Kidney (tissue), 14 donors: ENCODE results near the gene CCNJL. TPM values are rescaled to one million over a fixed set of nuclear protein-coding genes. Genes with fewer than 3 reads are reported as not detected.
A peak's percentile ranks its signal among the peaks of the same experiment; 100 is the strongest.

Source experiments
- DNase-seq, 5 donors: peaks; one replicate each; pipeline ENCODE4 v3.0.0-alpha.2; 2013 to 2020
- FAIRE-seq: peaks from 2 replicates; lab custom pipeline; 2012; peaks lifted over from hg19 to GRCh38; lab: Jason Lieb, UNC
- H3K27ac ChIP-seq, 2 donors: one replicate each; pipeline ENCODE4 v1.7.0; 2013; ENCODE audit warnings: low read depth in 2 of 2, low read length in 2 of 2, inconsistent platforms in 1 of 2
- H3K27me3 ChIP-seq: one replicate; pipeline ENCODE4 v1.7.1; 2013; ENCODE audit warnings: low read length, inconsistent platforms; ENCODE audit not compliant: control insufficient read depth, insufficient read depth
- H3K36me3 ChIP-seq, 3 donors: one replicate each; pipeline versions ENCODE4 v1.7.0 to v1.7.1; 2013; ENCODE audit warnings: low read length in 3 of 3, control low read depth in 1 of 3, inconsistent platforms in 1 of 3; ENCODE audit not compliant: insufficient read depth in 3 of 3, control insufficient read depth in 2 of 3
- H3K4me1 ChIP-seq, 3 donors: one replicate each; pipeline versions ENCODE4 v1.7.0 to v1.7.1; 2013; ENCODE audit warnings: low read length in 3 of 3, inconsistent platforms in 1 of 3, low read depth in 1 of 3; ENCODE audit not compliant: control insufficient read depth in 2 of 3, insufficient read depth in 2 of 3
- H3K4me3 ChIP-seq, 3 donors: one replicate each; pipeline versions ENCODE4 v1.7.0 to v1.8.1; 2013; ENCODE audit warnings: low read length in 3 of 3, control low read depth in 1 of 3, inconsistent platforms in 1 of 3
- H3K9ac ChIP-seq, 3 donors: one replicate each; pipeline versions ENCODE4 v1.7.0 to v1.7.1; 2013; ENCODE audit warnings: low read length in 3 of 3, control low read depth in 1 of 3, inconsistent platforms in 1 of 3
- H3K9me3 ChIP-seq, 3 donors: one replicate each; pipeline versions ENCODE4 v1.7.0 to v1.7.1; 2013; ENCODE audit warnings: low read length in 3 of 3, control low read depth in 1 of 3, inconsistent platforms in 1 of 3; ENCODE audit not compliant: control insufficient read depth in 2 of 3, insufficient read depth in 1 of 3
- CTCF ChIP-seq: IDR thresholded peaks from 3 replicates; pipeline ENCODE4 v1.5.1; 2012; ENCODE audit warnings: mild to moderate bottlenecking, moderate library complexity, borderline replicate concordance; ENCODE audit not compliant: insufficient read depth; ENCODE audit errors: extremely low read depth
- intact Hi-C: fragments of 100-400 bp; cut with DNase I; formaldehyde crosslinking; loops from one replicate; pipeline ENCODE4 v1.11.1; 2022
- polyA plus RNA-seq: library from polyadenylated mRNA; stranded (reverse); fragments of 350-450 nt; fragmentation: Illumina TruSeq; extraction: RNeasy Lipid Tissue Mini Kit (QIAGEN cat#74804); gene quantifications from one replicate; pipeline ENCODE4 v1.2.3, GENCODE V29; 2014; ENCODE audit warnings: low read depth, low replicate concordance; ENCODE audit not compliant: insufficient read depth
- total RNA-seq: library from RNA; stranded (reverse); fragmentation: NEBNext Ultra II Directional; extraction: Animal tissue kit (Norgen Biotek cat#: 25700); gene quantifications from one replicate; pipeline ENCODE4 v1.2.1, GENCODE V29; 2021
- donor health status: control.
- donor health status: control.
- donor health status: control.
- donor health status: control.
- donor health status: control.
- donor health status: DM: yes; HTN: yes; CAD: no.
- donor health status: Normal renal cell carcinoma (clear cell type).

Gene CCNJL
- total and polyA plus RNA-seq, 2 donors from 2014 or later: 1.6 to 3.8 TPM

GRCh38 chr5:160287378-160288051, 24.8 kb downstream of the CCNJL start:
- TF ChIP-seq CTCF: no peak
- Histone ChIP-seq H3K36me3 (no peaks in the 10 kb centered on the region), H3K4me1 (peaks cover 0 to 23% (median 20%) of the 10 kb centered on the region in 3 donors), H3K9me3 (no peaks in the 10 kb centered on the region), H3K27ac (peak overlapping the region; percentile 65 to 75), H3K4me3 (no peak overlapping the region), H3K27me3 (no peaks in the 10 kb centered on the region), H3K9ac (peak overlapping the region in 1 of 3 donors; percentile 68)
- FAIRE-seq (no peak), DNase-seq (peak; percentile 53 to 88 (median 66))
- intact Hi-C loops: no loop called here

GRCh38 chr5:160286947-160287346, 25.4 kb downstream of the CCNJL start:
- no peak for DNase-seq
- H3K27ac ChIP-seq: peak overlapping the region; percentile 4 to 65

GRCh38 chr5:160285316-160285715, 27.0 kb downstream of the CCNJL start:
- intact Hi-C loops: no loop called here
- TF ChIP-seq CTCF: no peak
- Histone ChIP-seq H3K36me3 (no peaks in the 10 kb centered on the region), H3K9me3 (no peaks in the 10 kb centered on the region), H3K27me3 (no peaks in the 10 kb centered on the region), H3K9ac (no peak overlapping the region), H3K4me3 (no peak overlapping the region), H3K4me1 (peaks cover 0 to 23% (median 20%) of the 10 kb centered on the region in 3 donors), H3K27ac (no peak overlapping the region)
- no peak for DNase-seq
- no peak for FAIRE-seq

More at GRCh38 chr5:160286947-160287346, 25.4 kb downstream of the CCNJL start:
- Histone ChIP-seq H3K27me3 (no peaks in the 10 kb centered on the region), H3K9me3 (no peaks in the 10 kb centered on the region), H3K36me3 (no peaks in the 10 kb centered on the region), H3K4me1 (peaks cover 0 to 23% (median 20%) of the 10 kb centered on the region in 3 donors), H3K4me3 (no peak overlapping the region), H3K9ac (peak overlapping the region in 1 of 3 donors; percentile 68)
- TF ChIP-seq CTCF: no peak
- intact Hi-C loops: no loop called here
- no peak for FAIRE-seq
